ENCODE results near the gene ATP6V0E1.

The ATP6V0E1 gene

DNA sequence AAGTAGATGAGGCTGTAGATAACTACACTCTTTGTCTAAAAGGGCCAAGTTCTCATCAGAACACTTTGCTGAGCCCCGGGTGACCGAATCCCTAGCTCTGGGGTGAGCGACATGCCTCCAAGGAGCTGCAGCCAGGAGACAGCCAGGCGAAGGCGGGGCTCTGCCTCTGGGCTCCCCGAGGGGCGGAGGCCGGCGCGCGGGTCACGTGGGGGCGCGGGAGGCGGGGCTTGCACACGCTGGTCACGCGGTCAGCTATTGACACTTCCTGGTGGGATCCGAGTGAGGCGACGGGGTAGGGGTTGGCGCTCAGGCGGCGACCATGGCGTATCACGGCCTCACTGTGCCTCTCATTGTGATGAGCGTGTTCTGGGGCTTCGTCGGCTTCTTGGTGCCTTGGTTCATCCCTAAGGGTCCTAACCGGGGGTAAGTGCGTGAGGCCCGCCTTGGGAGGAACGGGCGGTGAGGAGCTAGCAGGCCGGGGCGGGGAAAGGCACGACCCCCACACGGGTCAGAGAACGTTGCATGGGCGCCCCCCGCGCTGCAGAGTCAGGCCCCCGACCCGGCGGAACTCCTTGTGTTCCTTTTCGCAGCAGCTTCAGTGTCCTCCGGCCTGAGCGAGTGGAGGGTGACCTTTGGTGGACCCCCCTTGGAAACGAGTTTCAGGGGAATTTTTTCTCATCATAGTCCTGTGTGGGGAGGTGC lies at the start of gene ATP6V0E1:
Gene ATP6V0E1, plus strand, starts transcription at position 230 of the 702 bp plus-strand sequence. Its CDS starts 90 bp downstream, at position 320.
- Histone ChIP-seq H3K4me1 (ENCODE audit: control insufficient read depth in 1 of 2, insufficient read depth in 2 of 2, low read length in 2 of 2) (peaks cover 9 to 13% of the 10 kb centered on the region in 2 donors), H3K27ac (ENCODE audit: low read depth, low read length) (peak within 1 kb of the TSS; percentile 94), H3K9me3 (ENCODE audit: control insufficient read depth in 1 of 2, low read length in 2 of 2) (no peaks in the 10 kb centered on the region), H3K36me3 (ENCODE audit: control insufficient read depth in 1 of 2, insufficient read depth in 2 of 2, low read length in 2 of 2) (peaks cover 0 to 13% of the 10 kb centered on the region in 2 donors), H3K4me3 (ENCODE audit: low read depth in 1 of 2, low read length in 2 of 2) (peak within 1 kb of the TSS; percentile 87 to 100), H3K9ac (ENCODE audit: low read depth in 1 of 2, low read length in 2 of 2) (peak within 1 kb of the TSS; percentile 91 to 99), H3K27me3 (ENCODE audit: control insufficient read depth in 1 of 2, insufficient read depth in 2 of 2, low read length in 2 of 2) (no peaks in the 10 kb centered on the region)

DNA sequence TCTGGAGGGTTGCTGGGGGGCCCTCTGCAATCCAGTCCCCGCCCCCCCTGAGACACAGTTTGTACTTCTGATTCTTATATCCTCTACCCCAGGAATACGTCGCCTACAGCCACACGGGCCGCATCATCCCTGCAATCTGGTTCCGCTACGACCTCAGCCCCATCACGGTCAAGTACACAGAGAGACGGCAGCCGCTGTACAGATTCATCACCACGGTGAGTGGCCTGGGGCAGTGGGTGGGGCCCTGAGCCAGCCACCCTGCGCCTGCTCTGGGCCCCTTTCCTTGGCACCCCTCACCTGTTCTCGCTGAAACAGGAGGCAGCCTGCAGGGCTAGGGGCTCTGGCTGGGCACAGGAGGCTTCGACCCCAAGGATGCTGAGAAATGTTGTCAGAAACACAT lies 48.5 kb upstream of the ATP6V0E1 start:
- Histone ChIP-seq H3K9me3 (ENCODE audit: control insufficient read depth in 1 of 2, low read length in 2 of 2) (no peaks in the 10 kb centered on the region), H3K4me3 (ENCODE audit: low read depth in 1 of 2, low read length in 2 of 2) (no peak overlapping the region), H3K9ac (ENCODE audit: low read depth in 1 of 2, low read length in 2 of 2) (no peak overlapping the region), H3K27me3 (ENCODE audit: control insufficient read depth in 1 of 2, insufficient read depth in 2 of 2, low read length in 2 of 2) (no peaks in the 10 kb centered on the region), H3K36me3 (ENCODE audit: control insufficient read depth in 1 of 2, insufficient read depth in 2 of 2, low read length in 2 of 2) (peaks cover 28 to 61% of the 10 kb centered on the region in 2 donors), H3K4me1 (ENCODE audit: control insufficient read depth in 1 of 2, insufficient read depth in 2 of 2, low read length in 2 of 2) (no peaks in the 10 kb centered on the region), H3K27ac (ENCODE audit: low read depth, low read length) (no peak overlapping the region)

DNA sequence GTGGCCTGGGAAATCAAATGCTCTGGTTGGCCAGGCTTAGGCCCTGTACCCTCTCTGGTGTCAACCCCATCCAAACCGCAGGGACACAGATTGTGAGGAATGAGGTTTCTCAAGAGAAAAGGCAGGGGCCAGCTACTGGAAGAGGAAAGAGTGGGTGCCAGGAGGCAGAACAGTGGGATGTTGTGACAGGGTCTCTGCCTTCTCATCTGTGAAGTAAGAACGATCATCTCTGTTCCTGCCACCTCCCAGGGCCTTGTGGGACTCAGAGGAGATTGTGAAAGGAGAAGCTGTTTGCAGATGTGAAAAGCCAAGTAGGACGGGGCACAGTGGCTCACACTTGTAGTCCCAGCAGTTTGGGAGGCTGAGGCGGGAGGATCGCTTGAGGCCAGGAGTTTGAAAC lies 47.2 kb upstream of the ATP6V0E1 start:
- H3K27me3 ChIP-seq (ENCODE audit: control insufficient read depth in 1 of 2, insufficient read depth in 2 of 2, low read length in 2 of 2): no peaks in the 10 kb centered on the region
- no peaks in the 10 kb centered on the region for H3K4me1 ChIP-seq (ENCODE audit: control insufficient read depth in 1 of 2, insufficient read depth in 2 of 2, low read length in 2 of 2)
- no peak overlapping the region for H3K9ac ChIP-seq (ENCODE audit: low read depth in 1 of 2, low read length in 2 of 2)
- no peak overlapping the region for H3K27ac ChIP-seq (ENCODE audit: low read depth, low read length)
- H3K36me3 ChIP-seq (ENCODE audit: control insufficient read depth in 1 of 2, insufficient read depth in 2 of 2, low read length in 2 of 2): peaks cover 28 to 72% of the 10 kb centered on the region in 2 donors
- no peaks in the 10 kb centered on the region for H3K9me3 ChIP-seq (ENCODE audit: control insufficient read depth in 1 of 2, low read length in 2 of 2)
- H3K4me3 ChIP-seq (ENCODE audit: low read depth in 1 of 2, low read length in 2 of 2): no peak overlapping the region

DNA sequence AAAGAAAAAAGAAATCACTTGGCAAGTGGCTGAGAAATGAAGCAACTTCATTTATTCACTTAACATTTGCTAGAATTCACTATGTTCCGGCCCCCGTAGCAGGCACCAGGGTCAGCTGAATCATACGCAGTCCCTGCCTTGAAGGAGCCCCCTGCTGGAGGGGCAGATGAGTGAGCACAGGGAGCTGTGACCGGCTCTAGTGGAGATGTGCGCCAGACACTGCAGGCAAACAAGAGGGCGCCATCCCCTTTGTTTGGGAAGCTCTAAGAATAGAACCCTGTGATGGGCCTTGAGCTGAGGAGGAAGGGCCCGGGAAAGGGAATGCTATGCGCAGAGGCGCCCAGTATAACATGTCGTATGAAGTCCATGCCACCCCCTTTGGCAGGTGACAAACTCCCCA lies 44.5 kb upstream of the ATP6V0E1 start:
- H3K36me3 ChIP-seq (ENCODE audit: control insufficient read depth in 1 of 2, insufficient read depth in 2 of 2, low read length in 2 of 2): peaks cover 28 to 78% of the 10 kb centered on the region in 2 donors
- H3K9me3 ChIP-seq (ENCODE audit: control insufficient read depth in 1 of 2, low read length in 2 of 2): no peaks in the 10 kb centered on the region
- no peaks in the 10 kb centered on the region for H3K27me3 ChIP-seq (ENCODE audit: control insufficient read depth in 1 of 2, insufficient read depth in 2 of 2, low read length in 2 of 2)
- no peak overlapping the region for H3K9ac ChIP-seq (ENCODE audit: low read depth in 1 of 2, low read length in 2 of 2)
- no peak overlapping the region for H3K4me3 ChIP-seq (ENCODE audit: low read depth in 1 of 2, low read length in 2 of 2)
- H3K27ac ChIP-seq (ENCODE audit: low read depth, low read length): no peak overlapping the region
- H3K4me1 ChIP-seq (ENCODE audit: control insufficient read depth in 1 of 2, insufficient read depth in 2 of 2, low read length in 2 of 2): no peaks in the 10 kb centered on the region

DNA sequence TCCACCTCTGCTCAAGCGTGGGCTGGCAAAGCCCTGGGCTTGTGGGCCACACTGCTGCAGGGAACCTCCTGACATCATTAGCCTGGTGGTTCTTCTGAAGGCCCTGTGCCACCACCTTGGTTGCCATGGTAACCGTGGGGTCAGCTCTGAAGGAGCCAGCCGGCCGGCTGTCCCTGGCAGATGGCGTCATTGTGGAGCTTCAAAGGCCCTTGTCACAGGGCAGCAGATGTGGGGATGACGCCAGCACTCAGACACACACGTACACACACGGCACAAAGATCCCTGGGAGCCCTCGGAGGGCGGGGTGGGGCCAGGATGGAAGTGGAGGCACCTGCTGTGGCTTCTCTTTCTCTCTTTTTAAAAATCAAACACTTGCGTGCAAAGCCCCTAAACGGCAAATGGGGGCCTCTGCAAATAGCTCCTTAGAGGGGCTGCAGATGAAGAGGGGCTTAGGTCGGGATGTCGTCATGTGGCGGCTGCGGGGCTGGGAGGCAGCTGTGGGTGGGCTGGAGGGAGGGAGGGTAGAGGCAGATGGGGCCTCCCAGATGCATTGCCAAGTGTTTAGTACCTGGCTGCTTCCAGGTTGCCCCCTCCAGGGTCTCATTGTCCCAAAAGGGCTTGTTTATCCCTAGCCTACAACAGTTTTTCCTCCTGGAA lies 43.8 kb upstream of the ATP6V0E1 start:
- H3K9me3 ChIP-seq (ENCODE audit: control insufficient read depth in 1 of 2, low read length in 2 of 2): no peaks in the 10 kb centered on the region
- no peaks in the 10 kb centered on the region for H3K27me3 ChIP-seq (ENCODE audit: control insufficient read depth in 1 of 2, insufficient read depth in 2 of 2, low read length in 2 of 2)
- H3K9ac ChIP-seq (ENCODE audit: low read depth in 1 of 2, low read length in 2 of 2): no peak overlapping the region
- H3K36me3 ChIP-seq (ENCODE audit: control insufficient read depth in 1 of 2, insufficient read depth in 2 of 2, low read length in 2 of 2): peaks cover 30 to 75% of the 10 kb centered on the region in 2 donors
- no peak overlapping the region for H3K4me3 ChIP-seq (ENCODE audit: low read depth in 1 of 2, low read length in 2 of 2)
- H3K27ac ChIP-seq (ENCODE audit: low read depth, low read length): no peak overlapping the region
- no peaks in the 10 kb centered on the region for H3K4me1 ChIP-seq (ENCODE audit: control insufficient read depth in 1 of 2, insufficient read depth in 2 of 2, low read length in 2 of 2)

DNA sequence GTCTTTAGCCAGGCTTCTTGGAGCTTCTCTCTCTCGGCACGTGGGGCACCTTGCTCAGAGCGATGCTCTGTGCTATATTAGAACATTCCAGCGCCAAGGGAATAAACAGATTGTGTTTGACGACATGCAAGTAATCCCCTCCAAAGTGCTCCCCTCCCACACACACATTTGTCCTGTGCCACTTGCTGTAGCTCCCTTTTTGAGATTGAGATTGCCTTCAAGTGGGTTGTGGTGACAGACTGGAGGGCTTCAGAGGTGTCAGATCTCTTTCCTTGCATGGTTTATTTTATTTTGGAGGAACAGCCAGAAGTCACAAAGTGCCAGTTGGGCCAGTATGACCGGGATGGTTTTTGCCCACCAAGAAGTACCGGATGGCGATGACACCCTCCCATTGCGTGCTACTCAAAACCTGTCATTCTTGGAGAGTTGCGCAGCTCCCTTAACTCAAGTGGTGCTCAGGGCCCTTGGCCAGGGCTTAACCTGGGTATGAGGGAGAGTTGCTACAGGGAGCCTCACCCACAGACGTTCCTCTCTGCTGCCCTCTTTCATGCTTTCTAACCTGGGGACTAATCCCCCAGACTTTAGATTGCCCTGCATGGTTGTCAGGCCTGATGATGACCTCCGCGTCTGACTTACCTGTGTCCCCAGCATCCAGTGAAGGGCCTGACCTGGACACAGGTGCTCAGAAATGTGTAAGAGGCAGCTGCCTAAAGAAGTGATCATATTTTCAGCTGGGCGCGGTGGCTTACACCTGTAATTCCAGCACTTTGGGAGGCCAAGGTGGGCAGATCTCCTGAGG lies 43.1 kb upstream of the ATP6V0E1 start:
- Histone ChIP-seq H3K9me3 (ENCODE audit: control insufficient read depth in 1 of 2, low read length in 2 of 2) (no peaks in the 10 kb centered on the region), H3K27ac (ENCODE audit: low read depth, low read length) (no peak overlapping the region), H3K36me3 (ENCODE audit: control insufficient read depth in 1 of 2, insufficient read depth in 2 of 2, low read length in 2 of 2) (peaks cover 31 to 74% of the 10 kb centered on the region in 2 donors), H3K4me3 (ENCODE audit: low read depth in 1 of 2, low read length in 2 of 2) (no peak overlapping the region), H3K4me1 (ENCODE audit: control insufficient read depth in 1 of 2, insufficient read depth in 2 of 2, low read length in 2 of 2) (no peaks in the 10 kb centered on the region), H3K27me3 (ENCODE audit: control insufficient read depth in 1 of 2, insufficient read depth in 2 of 2, low read length in 2 of 2) (no peaks in the 10 kb centered on the region), H3K9ac (ENCODE audit: low read depth in 1 of 2, low read length in 2 of 2) (no peak overlapping the region)

DNA sequence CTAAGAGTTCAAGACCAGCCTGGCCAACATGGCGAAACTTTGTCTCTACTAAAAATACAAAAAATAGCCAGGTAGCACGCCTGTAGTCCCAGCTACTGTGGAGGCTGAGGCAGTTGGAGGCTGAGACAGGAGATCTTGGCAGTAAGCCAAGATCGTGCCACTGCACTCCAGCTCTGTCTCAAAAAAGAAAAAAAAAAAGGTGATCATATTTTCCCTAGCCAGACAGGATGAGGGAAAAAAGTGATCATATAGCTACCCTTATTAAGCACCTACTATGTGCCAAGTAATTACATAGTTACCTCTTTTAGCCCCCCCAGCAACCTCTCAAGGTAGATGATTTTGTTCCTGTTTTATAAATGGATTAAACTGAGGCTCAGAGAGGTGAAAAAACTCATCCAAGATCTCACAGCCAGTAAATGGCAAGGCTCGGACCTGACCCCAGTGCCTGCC lies 42.5 kb upstream of the ATP6V0E1 start:
- no peak overlapping the region for H3K27ac ChIP-seq (ENCODE audit: low read depth, low read length)

DNA sequence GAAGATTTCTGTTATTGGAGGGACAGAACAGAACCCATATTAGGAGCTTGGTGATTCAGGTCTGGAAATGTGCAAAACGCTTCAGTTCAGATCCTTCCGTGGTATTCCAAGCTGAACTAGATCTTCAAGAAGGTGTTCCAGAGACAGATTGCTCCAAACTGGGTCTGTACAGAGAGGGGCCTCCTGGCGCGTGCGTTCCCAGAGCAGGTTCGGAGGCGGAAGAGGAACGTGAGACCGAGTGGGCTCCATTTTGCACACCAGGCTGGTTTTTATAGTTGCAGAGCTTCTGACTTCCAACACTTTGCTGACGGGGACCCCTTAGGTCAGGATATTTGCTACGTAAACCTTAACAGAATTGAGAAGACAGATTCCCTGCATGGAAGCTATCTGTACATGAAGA lies 41.0 kb upstream of the ATP6V0E1 start:
- Histone ChIP-seq H3K4me1 (ENCODE audit: control insufficient read depth in 1 of 2, insufficient read depth in 2 of 2, low read length in 2 of 2) (no peaks in the 10 kb centered on the region), H3K9me3 (ENCODE audit: control insufficient read depth in 1 of 2, low read length in 2 of 2) (no peaks in the 10 kb centered on the region), H3K36me3 (ENCODE audit: control insufficient read depth in 1 of 2, insufficient read depth in 2 of 2, low read length in 2 of 2) (peaks cover 23 to 71% of the 10 kb centered on the region in 2 donors), H3K27ac (ENCODE audit: low read depth, low read length) (no peak overlapping the region), H3K9ac (ENCODE audit: low read depth in 1 of 2, low read length in 2 of 2) (no peak overlapping the region), H3K27me3 (ENCODE audit: control insufficient read depth in 1 of 2, insufficient read depth in 2 of 2, low read length in 2 of 2) (no peaks in the 10 kb centered on the region), H3K4me3 (ENCODE audit: low read depth in 1 of 2, low read length in 2 of 2) (no peak overlapping the region)

More for the DNA sequence above, 42.5 kb upstream of the ATP6V0E1 start:
- Histone ChIP-seq H3K9ac (ENCODE audit: low read depth in 1 of 2, low read length in 2 of 2) (no peak overlapping the region), H3K9me3 (ENCODE audit: control insufficient read depth in 1 of 2, low read length in 2 of 2) (no peaks in the 10 kb centered on the region), H3K4me3 (ENCODE audit: low read depth in 1 of 2, low read length in 2 of 2) (no peak overlapping the region), H3K4me1 (ENCODE audit: control insufficient read depth in 1 of 2, insufficient read depth in 2 of 2, low read length in 2 of 2) (no peaks in the 10 kb centered on the region), H3K27me3 (ENCODE audit: control insufficient read depth in 1 of 2, insufficient read depth in 2 of 2, low read length in 2 of 2) (no peaks in the 10 kb centered on the region), H3K36me3 (ENCODE audit: control insufficient read depth in 1 of 2, insufficient read depth in 2 of 2, low read length in 2 of 2) (peaks cover 27 to 74% of the 10 kb centered on the region in 2 donors)

DNA sequence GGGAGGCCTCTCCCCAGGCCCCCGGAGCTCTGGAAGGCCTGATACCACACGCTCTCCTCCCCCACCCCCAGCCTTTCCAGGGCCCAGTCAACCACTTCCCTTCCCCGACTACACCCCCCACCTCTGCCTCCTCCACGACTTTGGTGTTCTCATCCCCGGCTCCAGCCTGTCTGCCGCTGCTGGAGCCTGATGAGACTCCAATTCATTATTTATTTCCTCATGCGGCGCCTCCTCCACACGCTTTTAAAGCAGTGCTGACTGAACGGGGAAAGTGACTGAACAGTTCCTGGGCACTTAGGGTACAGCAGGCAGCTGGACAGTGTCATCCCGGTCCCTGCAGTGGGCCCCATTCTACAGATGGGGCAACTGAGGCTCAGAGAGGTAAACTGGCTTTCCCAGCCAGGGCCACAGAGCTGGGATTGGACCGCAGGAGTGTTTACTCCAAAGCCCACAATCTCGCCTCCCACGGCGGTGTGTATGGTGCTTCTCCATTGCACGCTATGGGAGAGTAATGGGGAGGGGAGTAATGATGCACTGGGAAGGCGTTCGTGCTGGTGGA lies 40.2 kb upstream of the ATP6V0E1 start:
- H3K4me1 ChIP-seq (ENCODE audit: control insufficient read depth in 1 of 2, insufficient read depth in 2 of 2, low read length in 2 of 2): no peaks in the 10 kb centered on the region
- no peaks in the 10 kb centered on the region for H3K27me3 ChIP-seq (ENCODE audit: control insufficient read depth in 1 of 2, insufficient read depth in 2 of 2, low read length in 2 of 2)
- no peak overlapping the region for H3K9ac ChIP-seq (ENCODE audit: low read depth in 1 of 2, low read length in 2 of 2)
- H3K4me3 ChIP-seq (ENCODE audit: low read depth in 1 of 2, low read length in 2 of 2): no peak overlapping the region
- H3K36me3 ChIP-seq (ENCODE audit: control insufficient read depth in 1 of 2, insufficient read depth in 2 of 2, low read length in 2 of 2): peaks cover 20 to 70% of the 10 kb centered on the region in 2 donors
- H3K9me3 ChIP-seq (ENCODE audit: control insufficient read depth in 1 of 2, low read length in 2 of 2): no peaks in the 10 kb centered on the region
- H3K27ac ChIP-seq (ENCODE audit: low read depth, low read length): no peak overlapping the region

Measured in duodenal mucosa (tissue), 2 donors.